Measurements from ENCODE around the gene RNF182.

GRCh38 chr6:14017626-14018475, 93.1 kb downstream of the RNF182 start:
- no peak for TF ChIP-seq CTCF (IDR thresholded peaks at IDR 0.05)
- no peak for TF ChIP-seq EZH2 (IDR thresholded peaks at IDR 0.05)
- no peak for TF ChIP-seq EZH2phosphoT487 (IDR thresholded peaks at IDR 0.05)
